Activated naive CD8-positive, alpha-beta T cell treated with anti-CD3 and anti-CD28 coated beads for 36 hours (primary cell): ENCODE measurements around the gene MCTP1. TPM values are rescaled to one million over a fixed set of nuclear protein-coding genes. Genes with fewer than 3 reads are reported as not detected.

Experiments used
- DNase-seq: peaks from one replicate; pipeline ENCODE4 v3.0.0; 2021
- H3K27ac Mint-ChIP-seq: one replicate; pipeline ENCODE4 v1.8.0; 2022; ENCODE audit warnings: mild to moderate bottlenecking, moderate library complexity, mixed read lengths
- H3K27me3 Mint-ChIP-seq: one replicate; pipeline ENCODE4 v1.8.0; 2022; ENCODE audit warnings: mild to moderate bottlenecking, mixed read lengths
- H3K36me3 Mint-ChIP-seq: one replicate; pipeline ENCODE4 v1.8.0; 2021; ENCODE audit warnings: mild to moderate bottlenecking, mixed read lengths
- H3K4me1 Mint-ChIP-seq: one replicate; pipeline ENCODE4 v1.8.0; 2021; ENCODE audit warnings: mixed read lengths
- H3K4me3 Mint-ChIP-seq: one replicate; pipeline ENCODE4 v1.8.0; 2022; ENCODE audit warnings: mild to moderate bottlenecking, moderate library complexity, mixed read lengths
- H3K9me3 Mint-ChIP-seq: one replicate; pipeline ENCODE4 v1.8.0; 2022; ENCODE audit warnings: mixed read lengths
- total RNA-seq, 2 experiments: library from RNA; stranded (reverse); gene quantifications; one replicate each; pipeline ENCODE4 v1.2.3, GENCODE V29; 2021

MCTP1 gene
- total RNA-seq, 2 experiments from 2014 or later: 1.1 to 1.3 TPM

- Mint-ChIP-seq H3K4me1 (no peaks in the 10 kb centered on the region), H3K9me3 (no peaks in the 10 kb centered on the region), H3K27ac (no peak overlapping the region), H3K4me3 (no peak overlapping the region), H3K27me3 (no peaks in the 10 kb centered on the region), H3K36me3 (no peaks in the 10 kb centered on the region)
- no peak for DNase-seq
Observed at GRCh38 chr5:95042037-95042436, 242.9 kb downstream of the MCTP1 start.

GRCh38 chr5:95035891-95036685, 248.8 kb downstream of the MCTP1 start:
- H3K4me1 Mint-ChIP-seq: no peaks in the 10 kb centered on the region
- H3K36me3 Mint-ChIP-seq: no peaks in the 10 kb centered on the region
- H3K4me3 Mint-ChIP-seq: no peak overlapping the region
- H3K9me3 Mint-ChIP-seq: no peaks in the 10 kb centered on the region
- peaks cover 7% of the 10 kb centered on the region for H3K27me3 Mint-ChIP-seq
- no peak overlapping the region for H3K27ac Mint-ChIP-seq
- no peak for DNase-seq

- no peak for DNase-seq
- Mint-ChIP-seq H3K27ac (no peak overlapping the region), H3K36me3 (no peaks in the 10 kb centered on the region), H3K4me3 (no peak overlapping the region), H3K9me3 (no peaks in the 10 kb centered on the region), H3K27me3 (peaks cover 7% of the 10 kb centered on the region), H3K4me1 (no peaks in the 10 kb centered on the region)
Observed at GRCh38 chr5:95032801-95033200, 252.1 kb downstream of the MCTP1 start.

DNA sequence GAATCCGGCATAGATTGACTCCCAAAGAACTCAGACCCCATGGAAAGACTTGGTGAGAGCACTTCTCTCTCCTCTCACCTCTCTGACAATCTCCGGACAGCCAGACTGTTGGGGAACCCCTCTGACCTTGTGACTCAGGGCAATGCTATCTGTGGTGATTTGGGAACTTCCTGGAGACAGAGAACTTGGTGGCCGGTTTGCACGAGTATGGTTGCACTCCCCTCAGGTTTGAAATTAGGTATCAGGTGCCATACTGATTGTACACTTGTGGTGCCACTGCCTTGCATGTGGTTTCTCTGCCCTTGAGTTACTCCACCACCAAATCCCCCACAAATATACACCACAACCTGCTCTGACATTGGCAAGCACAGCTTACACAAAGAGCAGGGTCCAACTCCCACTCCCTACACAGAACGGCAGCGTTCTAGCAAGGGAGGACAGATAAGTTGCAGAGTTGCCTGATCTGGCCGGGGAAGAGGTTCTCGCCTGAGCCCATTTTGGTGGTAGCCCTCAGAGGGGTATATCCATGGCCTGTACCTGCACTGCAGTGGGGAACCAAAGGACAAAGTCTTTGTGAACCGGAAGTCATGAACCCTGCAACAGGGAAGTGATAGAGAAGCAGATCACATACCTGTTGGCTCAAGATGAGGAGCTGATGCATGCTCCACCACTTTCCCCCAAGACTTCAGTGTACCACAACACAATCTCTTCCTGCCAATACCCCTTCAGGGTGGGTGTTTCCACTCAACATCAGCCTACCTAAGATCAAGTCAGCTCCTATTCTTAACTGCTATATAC, 255.1 kb downstream of the MCTP1 start:
- H3K4me3 Mint-ChIP-seq: no peak overlapping the region
- peaks cover 7% of the 10 kb centered on the region for H3K27me3 Mint-ChIP-seq
- H3K4me1 Mint-ChIP-seq: peaks cover 5% of the 10 kb centered on the region
- H3K27ac Mint-ChIP-seq: no peak overlapping the region
- H3K36me3 Mint-ChIP-seq: no peaks in the 10 kb centered on the region
- no peaks in the 10 kb centered on the region for H3K9me3 Mint-ChIP-seq
- DNase-seq: no peak

- Mint-ChIP-seq H3K27ac (no peak overlapping the region), H3K36me3 (no peaks in the 10 kb centered on the region)
Observed at GRCh38 chr5:95027775-95028174, 257.1 kb downstream of the MCTP1 start.

DNA sequence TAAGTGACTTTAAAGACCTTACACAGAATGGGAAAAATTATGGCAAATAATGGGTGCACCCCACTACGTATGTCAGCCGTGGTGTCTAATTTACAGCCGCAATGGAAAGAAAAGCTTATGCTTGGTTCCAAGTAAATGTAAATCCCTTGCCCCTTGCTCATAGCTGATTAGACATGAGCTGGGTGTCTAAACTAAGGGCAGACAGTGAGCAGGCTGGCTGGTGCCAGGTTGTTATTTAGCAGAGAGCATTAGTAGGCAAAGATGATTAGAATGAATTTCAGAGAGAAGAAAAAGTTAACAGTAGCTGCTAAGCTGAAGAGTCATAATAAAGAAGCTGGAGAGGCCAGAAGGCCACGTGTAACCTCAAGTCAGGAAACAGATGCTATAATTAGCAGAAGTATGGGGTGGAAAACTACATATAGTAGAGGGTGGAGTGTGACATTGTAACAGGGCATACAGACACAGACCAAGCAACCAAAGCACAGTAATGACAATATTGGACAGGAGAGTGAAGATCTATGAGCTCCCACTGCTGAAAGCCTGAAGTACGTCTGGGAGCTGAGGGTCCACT, 257.7 kb downstream of the MCTP1 start:
- DNase-seq: no peak
- Mint-ChIP-seq H3K27me3 (peaks cover 10% of the 10 kb centered on the region), H3K4me1 (peaks cover 7% of the 10 kb centered on the region), H3K4me3 (no peak overlapping the region), H3K9me3 (no peaks in the 10 kb centered on the region), H3K36me3 (no peaks in the 10 kb centered on the region), H3K27ac (no peak overlapping the region)

More at GRCh38 chr5:95027775-95028174, 257.1 kb downstream of the MCTP1 start:
- peaks cover 6% of the 10 kb centered on the region for H3K4me1 Mint-ChIP-seq
- no peaks in the 10 kb centered on the region for H3K9me3 Mint-ChIP-seq
- no peak for DNase-seq
- H3K4me3 Mint-ChIP-seq: no peak overlapping the region
- H3K27me3 Mint-ChIP-seq: peaks cover 10% of the 10 kb centered on the region

- Mint-ChIP-seq H3K4me3 (no peak overlapping the region), H3K36me3 (no peaks in the 10 kb centered on the region), H3K27me3 (peaks cover 5% of the 10 kb centered on the region), H3K27ac (no peak overlapping the region), H3K4me1 (peaks cover 7% of the 10 kb centered on the region), H3K9me3 (no peaks in the 10 kb centered on the region)
- DNase-seq: no peak
Observed at GRCh38 chr5:95026718-95027117, 258.2 kb downstream of the MCTP1 start.

GRCh38 chr5:95022967-95023695, 261.8 kb downstream of the MCTP1 start:
- peaks cover 4% of the 10 kb centered on the region for H3K27me3 Mint-ChIP-seq
- no peak overlapping the region for H3K27ac Mint-ChIP-seq
- H3K4me3 Mint-ChIP-seq: no peak overlapping the region
- DNase-seq: no peak
- H3K36me3 Mint-ChIP-seq: no peaks in the 10 kb centered on the region
- no peaks in the 10 kb centered on the region for H3K9me3 Mint-ChIP-seq
- peaks cover 7% of the 10 kb centered on the region for H3K4me1 Mint-ChIP-seq

DNA sequence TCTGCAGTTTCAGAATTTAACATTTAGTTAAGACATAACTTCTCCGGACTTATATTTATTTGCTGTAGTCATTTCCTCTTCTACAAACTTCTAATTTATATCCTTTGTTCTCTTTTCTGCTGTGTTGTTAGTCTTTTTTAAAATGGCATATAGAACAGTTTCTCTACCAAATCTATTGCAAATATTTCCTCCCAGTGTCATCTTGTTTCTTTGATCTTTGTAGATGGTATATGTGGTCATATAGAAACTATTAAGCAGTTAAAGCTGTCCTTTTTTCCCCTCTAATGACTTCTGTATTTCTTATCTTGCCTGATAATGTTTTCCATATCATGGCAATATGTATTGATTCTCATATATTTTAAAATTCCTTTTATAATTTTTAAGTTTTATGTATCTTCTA, 264.5 kb downstream of the MCTP1 start:
- Mint-ChIP-seq H3K36me3 (no peaks in the 10 kb centered on the region), H3K4me1 (peaks cover 2% of the 10 kb centered on the region), H3K4me3 (no peak overlapping the region), H3K27me3 (peaks cover 4% of the 10 kb centered on the region), H3K9me3 (no peaks in the 10 kb centered on the region), H3K27ac (no peak overlapping the region)
- DNase-seq: no peak

- H3K9me3 Mint-ChIP-seq: no peaks in the 10 kb centered on the region
- no peak overlapping the region for H3K27ac Mint-ChIP-seq
- H3K4me1 Mint-ChIP-seq: peaks cover 2% of the 10 kb centered on the region
- H3K4me3 Mint-ChIP-seq: no peak overlapping the region
- no peak for DNase-seq
- no peaks in the 10 kb centered on the region for H3K36me3 Mint-ChIP-seq
- H3K27me3 Mint-ChIP-seq: no peaks in the 10 kb centered on the region
Observed at GRCh38 chr5:95018946-95019345, 265.9 kb downstream of the MCTP1 start.

DNA sequence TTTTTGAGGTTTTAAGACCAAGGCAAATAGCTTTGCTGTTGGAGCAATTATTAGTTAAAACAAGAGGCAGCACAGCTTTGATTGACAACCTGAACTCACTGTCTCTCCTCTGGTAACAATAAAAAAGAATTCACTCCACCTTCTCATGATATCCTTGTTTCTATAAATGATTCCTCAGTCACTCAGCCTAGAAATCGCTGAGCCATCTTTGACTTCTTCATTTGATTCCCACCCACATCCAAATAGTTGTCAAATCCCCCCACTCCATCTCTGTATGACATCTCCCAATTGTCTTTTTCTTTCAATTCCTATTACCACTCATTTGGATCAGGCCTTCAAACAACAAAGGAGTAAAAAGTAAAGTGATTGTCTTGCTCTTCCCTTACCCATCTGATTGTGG, 266.4 kb downstream of the MCTP1 start:
- H3K9me3 Mint-ChIP-seq: no peaks in the 10 kb centered on the region
- no peak for DNase-seq
- no peak overlapping the region for H3K27ac Mint-ChIP-seq
- no peaks in the 10 kb centered on the region for H3K27me3 Mint-ChIP-seq
- H3K4me1 Mint-ChIP-seq: peaks cover 2% of the 10 kb centered on the region
- H3K4me3 Mint-ChIP-seq: no peak overlapping the region
- H3K36me3 Mint-ChIP-seq: no peaks in the 10 kb centered on the region

GRCh38 chr5:95009812-95010211, 275.1 kb downstream of the MCTP1 start:
- no peaks in the 10 kb centered on the region for H3K9me3 Mint-ChIP-seq
- no peaks in the 10 kb centered on the region for H3K36me3 Mint-ChIP-seq
- no peaks in the 10 kb centered on the region for H3K27me3 Mint-ChIP-seq
- H3K4me3 Mint-ChIP-seq: no peak overlapping the region
- no peak overlapping the region for H3K27ac Mint-ChIP-seq
- DNase-seq: no peak
- peaks cover 2% of the 10 kb centered on the region for H3K4me1 Mint-ChIP-seq

DNA sequence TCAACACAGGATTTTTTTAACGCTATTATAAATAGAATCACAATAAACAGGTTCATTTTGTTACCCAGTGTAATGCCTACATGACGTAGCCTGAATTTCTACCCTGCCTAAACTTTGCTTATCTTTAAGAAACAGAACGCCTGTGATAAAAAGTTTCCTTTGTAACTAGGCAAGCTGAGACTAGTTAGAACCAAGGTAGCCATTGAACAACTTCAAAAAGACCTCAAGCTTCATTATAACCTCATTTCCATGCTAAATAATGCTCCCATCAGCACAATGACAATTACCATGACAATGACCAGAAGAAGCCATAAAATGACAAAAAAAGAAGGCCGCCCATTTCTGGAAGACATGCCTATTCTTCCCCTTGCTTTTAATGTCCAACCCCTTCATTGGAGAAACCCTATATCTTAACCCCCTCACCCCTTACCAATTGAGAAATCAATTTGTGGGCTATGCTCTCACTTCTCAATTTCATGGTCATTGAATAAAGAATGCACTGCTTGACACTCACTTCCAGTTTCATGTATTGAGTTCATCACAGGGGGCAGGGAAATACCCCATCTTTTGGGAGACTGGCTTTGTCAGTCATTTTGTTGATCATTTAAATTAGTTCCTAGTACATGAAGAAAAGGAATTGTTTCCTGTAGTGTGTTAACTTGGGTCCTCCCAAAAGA, 276.8 kb downstream of the MCTP1 start:
- H3K27ac Mint-ChIP-seq: no peak overlapping the region
- no peak for DNase-seq
- no peaks in the 10 kb centered on the region for H3K27me3 Mint-ChIP-seq
- H3K4me1 Mint-ChIP-seq: peaks cover 2% of the 10 kb centered on the region
- peaks cover 5% of the 10 kb centered on the region for H3K9me3 Mint-ChIP-seq
- H3K4me3 Mint-ChIP-seq: no peak overlapping the region
- no peaks in the 10 kb centered on the region for H3K36me3 Mint-ChIP-seq

DNA sequence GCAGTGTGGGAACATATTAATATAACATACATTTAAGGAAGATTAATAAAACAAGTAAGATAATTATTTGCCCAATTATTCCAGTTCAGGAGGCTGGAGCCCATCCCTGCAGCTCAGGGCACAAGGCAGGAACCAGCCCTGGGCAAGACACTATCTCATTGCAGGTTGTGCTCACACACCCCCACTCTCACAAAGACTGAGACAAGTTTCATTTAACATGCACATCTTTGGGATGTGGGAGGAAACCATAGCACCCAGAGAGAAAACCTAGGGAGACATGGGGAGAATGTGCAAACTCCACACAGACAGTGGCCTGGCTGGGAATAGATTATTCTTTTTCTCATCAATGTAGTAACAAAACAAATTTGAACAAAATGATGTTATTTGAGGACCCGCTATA, 279.1 kb downstream of the MCTP1 start:
- DNase-seq: no peak
- H3K27me3 Mint-ChIP-seq: no peaks in the 10 kb centered on the region
- peaks cover 7% of the 10 kb centered on the region for H3K9me3 Mint-ChIP-seq
- H3K4me1 Mint-ChIP-seq: peaks cover 2% of the 10 kb centered on the region
- H3K4me3 Mint-ChIP-seq: no peak overlapping the region
- H3K27ac Mint-ChIP-seq: no peak overlapping the region
- H3K36me3 Mint-ChIP-seq: no peaks in the 10 kb centered on the region
